GM10266 (cell line): ENCODE results near the gene KRT7.

Experiments used
- DNase-seq: peaks from one replicate; pipeline ENCODE4 v3.0.0; 2012; ENCODE audit errors: extremely low spot score
- TF ChIP-seq, protein P1 (sequence below): IDR thresholded peaks from 2 replicates; pipeline ENCODE4 v1.5.1; 2012; ENCODE audit warnings: mild to moderate bottlenecking, low read depth; ENCODE audit not compliant: control insufficient read depth, insufficient read depth; ENCODE audit errors: missing control alignments

The KRT7 gene

DNA sequence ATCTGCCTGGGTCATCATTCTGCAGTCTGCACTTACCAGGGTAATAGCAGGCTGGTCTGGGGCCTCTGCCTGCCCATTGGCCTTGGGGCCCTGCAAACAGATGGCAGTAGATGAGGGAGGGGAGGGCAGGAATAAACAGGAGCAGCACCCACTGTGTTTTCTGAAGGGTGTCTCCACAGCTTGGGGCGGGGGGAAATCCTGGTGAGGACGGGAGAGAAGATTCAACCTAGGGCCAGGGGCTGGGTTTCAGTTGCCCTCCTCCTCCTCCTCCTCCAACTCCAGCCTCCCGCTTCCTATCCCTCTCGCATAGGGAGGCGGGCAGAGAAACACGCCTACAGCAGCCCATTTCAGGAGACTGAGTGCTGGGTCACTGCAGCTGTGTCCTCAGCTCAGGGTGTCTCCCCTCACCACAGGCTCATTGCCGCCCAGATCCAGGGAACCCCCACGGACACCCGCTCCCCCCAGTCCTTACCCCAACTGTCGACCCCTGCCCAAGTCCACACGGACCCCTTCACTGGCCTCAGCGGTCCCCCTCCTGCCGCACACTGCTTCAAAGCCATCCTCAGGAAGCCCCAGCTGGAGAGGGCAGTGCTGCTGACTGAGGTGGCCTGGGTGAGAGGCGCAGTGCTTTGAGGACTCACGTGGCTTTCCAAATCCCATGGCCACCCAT lies 32.1 kb upstream of the KRT7 start:
- TF ChIP-seq, protein P1, sequence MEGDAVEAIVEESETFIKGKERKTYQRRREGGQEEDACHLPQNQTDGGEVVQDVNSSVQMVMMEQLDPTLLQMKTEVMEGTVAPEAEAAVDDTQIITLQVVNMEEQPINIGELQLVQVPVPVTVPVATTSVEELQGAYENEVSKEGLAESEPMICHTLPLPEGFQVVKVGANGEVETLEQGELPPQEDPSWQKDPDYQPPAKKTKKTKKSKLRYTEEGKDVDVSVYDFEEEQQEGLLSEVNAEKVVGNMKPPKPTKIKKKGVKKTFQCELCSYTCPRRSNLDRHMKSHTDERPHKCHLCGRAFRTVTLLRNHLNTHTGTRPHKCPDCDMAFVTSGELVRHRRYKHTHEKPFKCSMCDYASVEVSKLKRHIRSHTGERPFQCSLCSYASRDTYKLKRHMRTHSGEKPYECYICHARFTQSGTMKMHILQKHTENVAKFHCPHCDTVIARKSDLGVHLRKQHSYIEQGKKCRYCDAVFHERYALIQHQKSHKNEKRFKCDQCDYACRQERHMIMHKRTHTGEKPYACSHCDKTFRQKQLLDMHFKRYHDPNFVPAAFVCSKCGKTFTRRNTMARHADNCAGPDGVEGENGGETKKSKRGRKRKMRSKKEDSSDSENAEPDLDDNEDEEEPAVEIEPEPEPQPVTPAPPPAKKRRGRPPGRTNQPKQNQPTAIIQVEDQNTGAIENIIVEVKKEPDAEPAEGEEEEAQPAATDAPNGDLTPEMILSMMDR, result no peak
- DNase-seq, result no peak

DNA sequence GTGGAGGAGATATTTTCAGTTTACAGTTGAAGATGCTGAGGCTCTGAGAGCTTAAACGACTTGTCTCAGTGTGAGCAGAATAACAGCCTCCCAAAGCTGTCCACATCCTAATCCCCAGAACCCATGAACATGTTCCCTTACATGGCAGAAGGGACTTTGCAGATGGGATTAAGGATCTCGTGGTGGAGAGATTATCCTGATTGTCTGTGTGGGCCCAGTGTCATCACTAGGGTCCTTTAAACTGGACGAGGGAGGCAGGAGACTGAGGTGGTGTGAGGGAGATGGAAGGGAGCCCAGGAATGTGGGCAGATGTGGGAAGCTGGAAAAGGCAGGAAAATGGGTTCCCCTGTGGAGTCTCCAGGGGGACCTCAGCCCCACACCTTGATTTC lies 31.6 kb upstream of the KRT7 start:
- DNase-seq, result no peak
- TF ChIP-seq, protein P1, result no peak

DNA sequence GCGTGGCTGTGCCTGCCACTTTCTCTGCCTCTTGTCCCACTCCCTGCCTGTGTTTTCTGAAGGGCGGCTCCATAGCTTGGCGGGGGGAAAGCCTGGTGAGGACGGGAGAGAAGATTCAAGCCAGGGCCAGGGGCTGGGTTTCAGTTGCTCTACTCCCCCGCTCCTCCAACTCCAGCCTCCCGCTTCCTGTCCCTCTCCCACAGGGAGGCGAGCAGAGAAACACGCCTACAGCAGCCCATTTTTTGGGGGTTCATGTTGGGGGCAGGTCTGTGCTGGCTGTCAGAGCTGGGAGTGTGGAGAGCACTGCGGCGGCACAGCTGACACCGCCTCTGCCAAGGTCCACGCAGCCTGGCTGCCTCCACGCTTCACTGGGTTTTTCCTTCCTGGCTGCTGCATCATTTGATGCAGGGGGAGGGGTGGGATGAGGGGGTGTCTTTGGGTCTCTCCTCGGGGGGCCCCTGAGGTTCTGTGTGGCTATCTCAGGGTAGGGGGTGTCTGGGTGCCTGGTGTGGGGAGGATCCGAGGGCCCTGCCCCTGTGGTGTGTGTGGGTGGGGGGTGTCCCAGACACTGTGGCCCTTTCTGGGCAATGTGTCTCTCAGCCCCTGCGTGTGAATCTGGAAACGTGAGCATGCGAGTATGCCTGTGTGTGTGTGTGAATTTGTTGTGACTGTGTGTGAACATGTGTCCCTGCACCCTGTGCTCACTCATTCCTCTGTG lies 30.5 kb upstream of the KRT7 start:
- TF ChIP-seq, protein P1, result no peak
- no peak for DNase-seq

DNA sequence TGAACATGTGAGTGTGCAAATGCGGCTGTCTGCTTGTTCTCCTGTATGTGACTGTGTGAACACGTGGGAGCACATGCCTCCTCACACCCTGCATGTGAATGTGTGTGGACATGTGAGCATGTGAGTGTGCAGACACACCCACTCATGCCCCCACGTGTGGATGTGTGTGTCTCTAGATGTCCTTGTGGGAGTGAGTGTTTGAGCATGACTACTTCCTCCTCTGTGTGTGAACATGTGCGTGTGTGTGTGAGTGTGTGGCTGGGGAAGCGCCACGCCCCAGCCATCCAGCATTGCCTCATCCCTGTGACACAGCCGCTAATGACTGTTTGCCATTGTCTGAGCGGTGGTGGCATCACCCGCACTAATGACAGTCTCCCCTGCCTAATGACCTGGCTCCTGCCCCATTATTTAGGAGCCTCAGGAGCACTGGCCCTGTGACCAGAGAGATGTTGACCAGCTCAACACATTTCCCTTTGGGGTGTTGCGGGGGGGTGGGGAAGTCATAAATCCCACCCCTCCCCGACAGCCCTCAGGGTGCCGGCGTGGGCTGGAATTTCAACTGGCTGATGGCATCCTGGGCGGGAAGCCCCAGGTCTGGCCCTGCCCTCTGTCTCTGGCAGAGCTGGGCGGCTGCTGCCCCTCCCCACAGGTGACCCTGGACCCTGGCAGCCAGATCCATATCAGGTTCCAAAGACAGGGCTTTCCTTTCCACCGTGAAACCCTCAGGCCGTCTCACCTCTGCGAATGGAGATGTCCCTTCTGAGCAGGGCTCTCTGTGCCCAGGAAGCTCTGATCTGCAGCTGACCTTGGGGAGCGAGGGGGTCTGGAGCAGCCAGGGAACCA lies 29.7 kb upstream of the KRT7 start:
- TF ChIP-seq, protein P1, result no peak
- DNase-seq, result no peak

DNA sequence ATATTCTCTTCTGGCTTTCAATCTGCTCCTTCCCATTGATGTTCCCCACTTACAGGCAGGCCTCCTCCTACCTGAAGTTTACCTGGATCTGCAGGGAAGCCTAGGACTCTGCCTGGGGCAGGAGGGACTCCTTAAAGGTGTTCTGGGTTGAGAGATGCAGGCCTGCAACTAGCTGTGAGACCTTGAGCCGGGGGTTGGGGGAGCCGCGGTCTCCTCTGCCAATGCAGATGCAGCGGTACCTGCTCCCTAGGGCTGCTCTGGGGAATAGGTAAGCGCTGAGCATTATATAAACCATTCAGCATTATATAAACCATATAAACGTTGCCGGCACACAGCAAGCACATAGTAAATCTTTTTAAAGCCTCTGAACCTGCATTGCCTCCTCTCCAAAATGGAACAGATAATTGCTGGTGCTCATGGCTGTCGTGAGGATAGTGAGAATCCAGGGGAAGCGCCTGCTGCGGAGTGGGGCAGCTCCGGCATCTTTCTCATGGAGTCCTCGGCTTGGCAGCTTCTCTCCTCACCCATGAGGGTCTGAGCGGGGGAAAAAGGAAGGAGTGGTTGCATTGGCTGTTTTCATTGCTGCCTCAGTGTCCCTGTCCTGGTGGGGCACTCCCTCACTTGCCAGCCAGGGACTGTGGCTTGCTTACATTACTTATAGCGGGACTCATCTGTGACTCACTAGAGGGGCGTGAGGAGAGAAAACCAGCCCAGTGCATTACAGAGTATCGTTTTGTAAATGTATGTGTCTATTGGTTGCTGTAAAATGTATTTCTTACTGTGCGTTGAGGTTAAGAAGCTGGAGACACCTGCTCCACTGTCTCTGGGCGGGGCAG lies 28.7 kb upstream of the KRT7 start:
- TF ChIP-seq, protein P1, result no peak

DNA sequence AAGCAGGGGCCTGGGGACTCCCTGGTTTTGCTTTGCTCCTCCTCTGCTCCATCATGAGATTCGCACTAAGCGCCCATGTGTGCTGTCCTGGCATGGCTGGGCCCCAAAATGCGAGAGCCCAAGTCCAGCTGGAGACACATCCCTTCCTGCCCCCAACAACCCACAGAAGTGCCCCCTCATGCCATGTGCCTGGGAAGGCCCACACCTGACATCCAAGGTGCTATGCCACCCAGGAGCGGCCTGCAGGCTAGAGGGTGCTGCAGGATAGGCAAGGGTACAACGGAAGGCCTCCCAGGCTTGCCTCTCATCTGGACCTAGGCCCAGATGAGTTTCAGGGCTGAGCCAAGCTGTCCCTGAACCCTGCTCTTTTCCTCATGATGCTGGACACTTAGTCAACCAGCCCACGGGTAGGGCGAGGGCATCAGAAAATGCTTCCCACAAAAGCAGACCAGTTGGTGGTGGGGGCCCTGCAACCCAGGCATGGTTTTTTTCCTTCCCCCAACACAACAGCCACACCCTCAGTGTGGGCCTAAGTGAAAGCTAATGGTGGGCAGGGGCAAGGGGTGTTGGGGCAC lies 28.0 kb upstream of the KRT7 start:
- TF ChIP-seq, protein P1, result no peak
- DNase-seq, result no peak

More for the DNA sequence above, 28.7 kb upstream of the KRT7 start:
- no peak for DNase-seq
